ENCODE measurements around the gene NCOA3.

Gene NCOA3

DNA sequence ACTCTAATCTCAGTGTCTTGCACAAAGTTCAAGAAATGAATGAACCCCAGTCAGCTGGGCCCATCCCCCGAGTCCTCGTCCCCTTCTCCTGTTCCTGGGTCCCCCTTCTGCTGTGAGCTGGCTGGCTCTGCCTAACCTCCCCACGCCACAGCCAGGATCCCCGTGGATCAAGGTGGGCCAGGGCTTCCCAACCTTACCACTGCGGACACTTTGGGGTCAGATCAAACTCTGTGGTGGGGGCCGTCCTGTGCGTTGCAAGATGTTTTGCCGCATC lies 167.4 kb downstream of the NCOA3 start:
- peaks cover 3 to 7% of the 10 kb centered on the region in 2 donors for H3K36me3 ChIP-seq (ENCODE audit: control insufficient read depth in 2 of 2, insufficient read depth in 2 of 2, low read length in 2 of 2)
- no peaks in the 10 kb centered on the region for H3K27me3 ChIP-seq (ENCODE audit: control insufficient read depth in 1 of 2, insufficient read depth in 2 of 2, low read length in 2 of 2)
- H3K9me3 ChIP-seq (ENCODE audit: control insufficient read depth in 2 of 2, low read length in 2 of 2): no peaks in the 10 kb centered on the region
- H3K4me1 ChIP-seq (ENCODE audit: control insufficient read depth, insufficient read depth, low read length): peaks cover 4% of the 10 kb centered on the region
- no peak overlapping the region for H3K4me3 ChIP-seq (ENCODE audit: low read length in 2 of 2)
- no peak overlapping the region for H3K9ac ChIP-seq (ENCODE audit: low read length in 2 of 2)
- no peak overlapping the region for H3K27ac ChIP-seq (ENCODE audit: low read length)

GRCh38 chr20:47669489-47669888 lies 167.8 kb downstream of the NCOA3 start:
- peaks cover under 1% of the 10 kb centered on the region for H3K4me1 ChIP-seq (ENCODE audit: control insufficient read depth, insufficient read depth, low read length)
- no peak overlapping the region for H3K4me3 ChIP-seq (ENCODE audit: low read length in 2 of 2)
- H3K27ac ChIP-seq (ENCODE audit: low read length): no peak overlapping the region
- H3K9ac ChIP-seq (ENCODE audit: low read length in 2 of 2): no peak overlapping the region
- H3K9me3 ChIP-seq (ENCODE audit: control insufficient read depth in 2 of 2, low read length in 2 of 2): no peaks in the 10 kb centered on the region
- no peaks in the 10 kb centered on the region for H3K27me3 ChIP-seq (ENCODE audit: control insufficient read depth in 1 of 2, insufficient read depth in 2 of 2, low read length in 2 of 2)
- peaks cover 5 to 7% of the 10 kb centered on the region in 2 donors for H3K36me3 ChIP-seq (ENCODE audit: control insufficient read depth in 2 of 2, insufficient read depth in 2 of 2, low read length in 2 of 2)

GRCh38 chr20:47669927-47670890 lies 168.5 kb downstream of the NCOA3 start:
- Histone ChIP-seq H3K4me1 (ENCODE audit: control insufficient read depth, insufficient read depth, low read length) (no peaks in the 10 kb centered on the region), H3K36me3 (ENCODE audit: control insufficient read depth in 2 of 2, insufficient read depth in 2 of 2, low read length in 2 of 2) (peaks cover 5 to 9% of the 10 kb centered on the region in 2 donors), H3K27me3 (ENCODE audit: control insufficient read depth in 1 of 2, insufficient read depth in 2 of 2, low read length in 2 of 2) (no peaks in the 10 kb centered on the region), H3K9me3 (ENCODE audit: control insufficient read depth in 2 of 2, low read length in 2 of 2) (no peaks in the 10 kb centered on the region), H3K9ac (ENCODE audit: low read length in 2 of 2) (no peak overlapping the region), H3K27ac (ENCODE audit: low read length) (no peak overlapping the region), H3K4me3 (ENCODE audit: low read length in 2 of 2) (no peak overlapping the region)

DNA sequence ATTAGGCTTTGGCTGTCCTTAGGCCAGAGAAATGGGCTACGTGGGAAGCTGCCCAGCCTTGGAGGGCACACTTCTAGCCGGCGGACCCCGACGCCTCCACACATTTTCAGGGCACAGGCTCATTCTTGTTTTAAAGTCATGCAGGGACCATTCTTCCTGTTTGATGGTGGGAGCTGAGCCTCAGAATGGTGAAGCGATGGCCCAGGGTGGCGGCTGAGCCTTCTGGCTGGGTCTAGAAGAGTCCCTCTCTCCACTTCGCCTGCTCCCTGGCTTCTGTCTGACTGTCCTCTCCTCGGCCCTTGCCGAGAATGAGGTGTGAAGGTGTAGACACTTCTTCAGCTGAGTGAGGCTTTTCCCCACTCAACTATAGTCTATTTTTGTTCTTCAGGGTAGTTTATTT lies 169.2 kb downstream of the NCOA3 start:
- Histone ChIP-seq H3K4me1 (ENCODE audit: control insufficient read depth, insufficient read depth, low read length) (no peaks in the 10 kb centered on the region), H3K36me3 (ENCODE audit: control insufficient read depth in 2 of 2, insufficient read depth in 2 of 2, low read length in 2 of 2) (peaks cover 4 to 8% of the 10 kb centered on the region in 2 donors), H3K4me3 (ENCODE audit: low read length in 2 of 2) (no peak overlapping the region), H3K27ac (ENCODE audit: low read length) (no peak overlapping the region), H3K9me3 (ENCODE audit: control insufficient read depth in 2 of 2, low read length in 2 of 2) (no peaks in the 10 kb centered on the region), H3K27me3 (ENCODE audit: control insufficient read depth in 1 of 2, insufficient read depth in 2 of 2, low read length in 2 of 2) (no peaks in the 10 kb centered on the region), H3K9ac (ENCODE audit: low read length in 2 of 2) (no peak overlapping the region)

DNA sequence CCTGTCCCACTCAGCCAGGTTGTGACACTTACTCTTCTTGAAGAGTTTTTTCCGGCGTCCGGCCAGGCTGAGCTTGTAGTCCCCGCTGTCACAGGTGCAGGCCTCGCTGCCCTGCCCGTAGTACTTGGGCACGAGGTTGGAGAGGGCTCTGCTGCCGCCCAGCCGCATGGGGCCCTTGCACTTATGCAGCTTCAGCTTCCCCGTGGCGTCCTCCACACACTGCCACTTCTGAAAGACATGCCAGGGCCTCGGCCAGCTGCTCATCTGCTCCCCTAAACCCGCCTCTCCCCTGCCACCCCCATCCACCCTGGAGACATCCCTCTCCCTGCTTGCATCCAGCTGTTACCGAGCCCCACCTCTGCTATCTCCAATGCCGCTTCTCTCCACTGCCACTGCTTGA lies 170.5 kb downstream of the NCOA3 start:
- H3K36me3 ChIP-seq (ENCODE audit: control insufficient read depth in 2 of 2, insufficient read depth in 2 of 2, low read length in 2 of 2): peaks cover 7 to 11% of the 10 kb centered on the region in 2 donors
- no peaks in the 10 kb centered on the region for H3K27me3 ChIP-seq (ENCODE audit: control insufficient read depth in 1 of 2, insufficient read depth in 2 of 2, low read length in 2 of 2)

GRCh38 chr20:47672886-47673670 lies 171.4 kb downstream of the NCOA3 start:
- Histone ChIP-seq H3K27ac (ENCODE audit: low read length) (no peak overlapping the region), H3K27me3 (ENCODE audit: control insufficient read depth in 1 of 2, insufficient read depth in 2 of 2, low read length in 2 of 2) (no peaks in the 10 kb centered on the region), H3K36me3 (ENCODE audit: control insufficient read depth in 2 of 2, insufficient read depth in 2 of 2, low read length in 2 of 2) (peaks cover 11 to 12% of the 10 kb centered on the region in 2 donors), H3K9ac (ENCODE audit: low read length in 2 of 2) (no peak overlapping the region), H3K9me3 (ENCODE audit: control insufficient read depth in 2 of 2, low read length in 2 of 2) (no peaks in the 10 kb centered on the region), H3K4me3 (ENCODE audit: low read length in 2 of 2) (no peak overlapping the region), H3K4me1 (ENCODE audit: control insufficient read depth, insufficient read depth, low read length) (peaks cover 3% of the 10 kb centered on the region)

More for the DNA sequence above, 170.5 kb downstream of the NCOA3 start:
- H3K4me1 ChIP-seq (ENCODE audit: control insufficient read depth, insufficient read depth, low read length): no peaks in the 10 kb centered on the region
- H3K27ac ChIP-seq (ENCODE audit: low read length): no peak overlapping the region
- no peak overlapping the region for H3K4me3 ChIP-seq (ENCODE audit: low read length in 2 of 2)
- H3K9ac ChIP-seq (ENCODE audit: low read length in 2 of 2): no peak overlapping the region
- H3K9me3 ChIP-seq (ENCODE audit: control insufficient read depth in 2 of 2, low read length in 2 of 2): no peaks in the 10 kb centered on the region

DNA sequence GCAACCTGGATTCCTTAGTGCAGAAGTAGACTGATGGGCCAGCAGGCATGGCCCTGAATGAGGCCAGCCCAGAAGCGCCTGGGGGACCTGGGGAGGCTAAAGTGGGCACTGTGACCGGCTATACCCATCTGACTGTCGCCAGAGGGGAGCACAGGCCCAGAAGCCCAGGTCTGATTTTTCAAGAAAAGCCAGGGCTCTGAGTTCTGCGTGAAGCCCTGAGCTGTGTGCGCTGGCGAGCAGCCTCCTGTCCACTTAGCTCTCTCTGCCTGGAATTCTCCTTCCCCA lies 171.9 kb downstream of the NCOA3 start:
- Histone ChIP-seq H3K27ac (ENCODE audit: low read length) (no peak overlapping the region), H3K4me3 (ENCODE audit: low read length in 2 of 2) (no peak overlapping the region), H3K27me3 (ENCODE audit: control insufficient read depth in 1 of 2, insufficient read depth in 2 of 2, low read length in 2 of 2) (no peaks in the 10 kb centered on the region), H3K9me3 (ENCODE audit: control insufficient read depth in 2 of 2, low read length in 2 of 2) (no peaks in the 10 kb centered on the region), H3K4me1 (ENCODE audit: control insufficient read depth, insufficient read depth, low read length) (peaks cover 7% of the 10 kb centered on the region), H3K36me3 (ENCODE audit: control insufficient read depth in 2 of 2, insufficient read depth in 2 of 2, low read length in 2 of 2) (peaks cover 11 to 12% of the 10 kb centered on the region in 2 donors), H3K9ac (ENCODE audit: low read length in 2 of 2) (no peak overlapping the region)

DNA sequence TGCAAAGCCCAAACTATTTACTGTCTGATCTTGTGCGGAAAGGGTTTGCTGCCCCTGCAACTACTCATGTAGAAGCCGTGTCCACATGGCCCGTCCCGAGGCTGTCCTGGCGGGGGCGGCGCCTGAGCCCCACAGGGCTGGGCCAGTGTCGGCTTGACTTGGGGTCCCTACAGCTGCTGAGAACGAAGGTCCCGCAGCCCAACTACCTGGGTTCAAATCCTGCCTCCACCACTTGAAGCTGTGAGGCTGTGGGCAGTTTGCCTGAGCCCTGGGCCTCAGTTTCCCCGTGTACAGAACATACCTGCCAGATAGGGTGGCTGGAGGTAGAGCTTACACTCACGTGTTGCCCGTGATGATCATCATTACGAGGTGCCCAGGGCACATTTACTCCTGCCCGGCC lies 172.5 kb downstream of the NCOA3 start:
- Histone ChIP-seq H3K27me3 (ENCODE audit: control insufficient read depth in 1 of 2, insufficient read depth in 2 of 2, low read length in 2 of 2) (no peaks in the 10 kb centered on the region), H3K4me3 (ENCODE audit: low read length in 2 of 2) (no peak overlapping the region), H3K4me1 (ENCODE audit: control insufficient read depth, insufficient read depth, low read length) (peaks cover 7% of the 10 kb centered on the region), H3K9me3 (ENCODE audit: control insufficient read depth in 2 of 2, low read length in 2 of 2) (no peaks in the 10 kb centered on the region), H3K9ac (ENCODE audit: low read length in 2 of 2) (no peak overlapping the region), H3K27ac (ENCODE audit: low read length) (no peak overlapping the region), H3K36me3 (ENCODE audit: control insufficient read depth in 2 of 2, insufficient read depth in 2 of 2, low read length in 2 of 2) (peaks cover 11 to 12% of the 10 kb centered on the region in 2 donors)

DNA sequence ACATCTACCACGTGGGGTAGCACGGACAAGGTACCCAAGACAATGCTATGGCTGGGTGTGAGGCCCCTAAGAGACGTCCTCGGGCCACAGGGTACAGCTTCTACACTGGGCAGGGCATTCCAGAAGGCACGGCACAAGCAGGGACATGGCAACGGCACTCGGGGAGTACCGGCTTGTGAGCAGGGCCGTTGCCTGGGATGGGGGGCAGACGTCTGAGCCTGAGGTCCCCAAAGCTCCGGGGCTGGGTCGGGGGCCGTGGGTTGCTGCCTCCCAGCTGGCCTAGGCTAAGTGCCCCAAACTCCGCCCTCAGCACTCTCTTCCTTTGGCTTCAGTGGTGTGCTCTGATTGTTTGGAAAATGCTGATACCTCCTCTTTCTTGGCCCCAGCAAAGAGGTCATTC lies 173.0 kb downstream of the NCOA3 start:
- H3K27ac ChIP-seq (ENCODE audit: low read length): no peak overlapping the region
- peaks cover 11 to 12% of the 10 kb centered on the region in 2 donors for H3K36me3 ChIP-seq (ENCODE audit: control insufficient read depth in 2 of 2, insufficient read depth in 2 of 2, low read length in 2 of 2)
- no peaks in the 10 kb centered on the region for H3K27me3 ChIP-seq (ENCODE audit: control insufficient read depth in 1 of 2, insufficient read depth in 2 of 2, low read length in 2 of 2)
- H3K9ac ChIP-seq (ENCODE audit: low read length in 2 of 2): no peak overlapping the region
- no peak overlapping the region for H3K4me3 ChIP-seq (ENCODE audit: low read length in 2 of 2)
- H3K9me3 ChIP-seq (ENCODE audit: control insufficient read depth in 2 of 2, low read length in 2 of 2): no peaks in the 10 kb centered on the region
- peaks cover 7% of the 10 kb centered on the region for H3K4me1 ChIP-seq (ENCODE audit: control insufficient read depth, insufficient read depth, low read length)

GRCh38 chr20:47675190-47676142 lies 173.8 kb downstream of the NCOA3 start:
- Histone ChIP-seq H3K27me3 (ENCODE audit: control insufficient read depth in 1 of 2, insufficient read depth in 2 of 2, low read length in 2 of 2) (no peaks in the 10 kb centered on the region), H3K4me3 (ENCODE audit: low read length in 2 of 2) (no peak overlapping the region), H3K27ac (ENCODE audit: low read length) (no peak overlapping the region), H3K9ac (ENCODE audit: low read length in 2 of 2) (no peak overlapping the region), H3K9me3 (ENCODE audit: control insufficient read depth in 2 of 2, low read length in 2 of 2) (no peaks in the 10 kb centered on the region), H3K36me3 (ENCODE audit: control insufficient read depth in 2 of 2, insufficient read depth in 2 of 2, low read length in 2 of 2) (peaks cover 11 to 14% of the 10 kb centered on the region in 2 donors), H3K4me1 (ENCODE audit: control insufficient read depth, insufficient read depth, low read length) (peaks cover 7% of the 10 kb centered on the region)
